Naive thymus-derived CD4-positive, alpha-beta T cell (primary cell): ENCODE results near the gene SLX4IP. TPM values are rescaled to one million over a fixed set of nuclear protein-coding genes. Genes with fewer than 3 reads are reported as not detected.

ENCODE experiments used
- ATAC-seq: fragments of 150-1000 bp; cut with Tn5 transposase; 2 replicates; pipeline ENCODE4 v1.10.0; 2021; ENCODE audit warnings: mild to moderate bottlenecking, moderate library complexity
- CTCF ChIA-PET: fragments of 350-600 bp; sonication (Branson Sonifier 250); formaldehyde crosslinking; loops from one replicate; lab custom pipeline; 2021; ENCODE audit warnings: antibody characterized with exemption; lab: Charles Lee
- POLR2A ChIA-PET: fragments of 350-600 bp; sonication (Branson Sonifier 250); formaldehyde crosslinking; loops from one replicate; lab custom pipeline; 2021; ENCODE audit warnings: antibody characterized with exemption, inconsistent platforms; lab: Charles Lee
- DNase-seq, 9 donors: peaks; one replicate each; pipeline versions ENCODE4 v3.0.0 to v3.0.0-alpha.2; 2020 to 2022; ENCODE audit warnings: mixed read lengths in 1 of 9
- H3K27ac ChIP-seq: one replicate; pipeline ENCODE4 v1.7.0; 2013; ENCODE audit warnings: mild to moderate bottlenecking, low read depth, low read length, moderate library complexity
- H3K27me3 ChIP-seq, 2 donors: one replicate each; pipeline ENCODE4 v1.7.0; 2013; ENCODE audit warnings: low read length in 2 of 2, mild to moderate bottlenecking in 2 of 2, moderate library complexity in 2 of 2; ENCODE audit not compliant: control insufficient read depth in 2 of 2, insufficient read depth in 2 of 2
- H3K36me3 ChIP-seq, 3 experiments: 1 replicate in 2 of 3; 2 replicates in 1 of 3; pipeline ENCODE4 v1.7.0; 2013; ENCODE audit warnings: low read length in 3 of 3, mild to moderate bottlenecking in 3 of 3, moderate library complexity in 1 of 3; ENCODE audit not compliant: insufficient read depth in 3 of 3, control insufficient read depth in 2 of 3
- H3K4me1 ChIP-seq, 2 donors: one replicate each; pipeline ENCODE4 v1.7.0; 2013; ENCODE audit warnings: low read length in 2 of 2, mild to moderate bottlenecking in 2 of 2, moderate library complexity in 1 of 2; ENCODE audit not compliant: control insufficient read depth in 2 of 2, insufficient read depth in 2 of 2
- H3K4me3 ChIP-seq: 2 replicates; pipeline ENCODE4 v1.7.0; 2013; ENCODE audit warnings: mild to moderate bottlenecking, low read length
- H3K9me3 ChIP-seq, 3 experiments: 1 replicate in 2 of 3; 2 replicates in 1 of 3; pipeline ENCODE4 v1.7.0; 2013; ENCODE audit warnings: low read length in 3 of 3; ENCODE audit not compliant: control insufficient read depth in 2 of 3
- H3K27ac Mint-ChIP-seq, 9 donors: one replicate each; pipeline ENCODE4 v1.8.0; 2020 to 2022; ENCODE audit warnings: mixed read lengths in 9 of 9, mild to moderate bottlenecking in 8 of 9, moderate library complexity in 5 of 9, inconsistent platforms in 2 of 9
- H3K27me3 Mint-ChIP-seq, 5 donors: one replicate each; pipeline ENCODE4 v1.8.0; 2021 to 2022; ENCODE audit warnings: mixed read lengths in 5 of 5, mild to moderate bottlenecking in 1 of 5
- H3K36me3 Mint-ChIP-seq, 5 donors: one replicate each; pipeline ENCODE4 v1.8.0; 2020 to 2022; ENCODE audit warnings: mixed read lengths in 5 of 5, mild to moderate bottlenecking in 3 of 5, inconsistent platforms in 1 of 5
- H3K4me1 Mint-ChIP-seq, 7 donors: one replicate each; pipeline ENCODE4 v1.8.0; 2020 to 2022; ENCODE audit warnings: mixed read lengths in 7 of 7, mild to moderate bottlenecking in 3 of 7, inconsistent platforms in 1 of 7
- H3K4me3 Mint-ChIP-seq, 10 donors: one replicate each; pipeline ENCODE4 v1.8.0; 2020 to 2022; ENCODE audit warnings: mild to moderate bottlenecking in 10 of 10, mixed read lengths in 10 of 10, moderate library complexity in 6 of 10, inconsistent platforms in 2 of 10
- H3K9me3 Mint-ChIP-seq, 11 donors: one replicate each; pipeline ENCODE4 v1.8.0; 2020 to 2022; ENCODE audit warnings: mixed read lengths in 11 of 11, mild to moderate bottlenecking in 4 of 11, inconsistent platforms in 1 of 11, moderate library complexity in 1 of 11
- intact Hi-C, 2 donors: fragments of 100-400 bp; cut with micrococcal nuclease; formaldehyde crosslinking; loops; one replicate each; pipeline ENCODE4 v1.15.1; 2023
- polyA plus RNA-seq, 2 donors: library from polyadenylated mRNA; unstranded; fragments of 300-500 nt; fragmentation: Illumina TruSeq; gene quantifications; one replicate each; pipeline ENCODE4 v1.2.3, GENCODE V29; 2021
- total RNA-seq, 6 experiments: library from RNA in 5 of 6; stranded (reverse) in 5 of 6; gene quantifications; 1 replicate in 5 of 6; 2 replicates in 1 of 6; pipeline ENCODE4 v1.2.3 and lab custom pipeline; 2021 to 2026

Gene SLX4IP
- total and polyA plus RNA-seq, 7 experiments from 2014 or later, result 1.6 to 8.2 (median 5.3) TPM

DNA sequence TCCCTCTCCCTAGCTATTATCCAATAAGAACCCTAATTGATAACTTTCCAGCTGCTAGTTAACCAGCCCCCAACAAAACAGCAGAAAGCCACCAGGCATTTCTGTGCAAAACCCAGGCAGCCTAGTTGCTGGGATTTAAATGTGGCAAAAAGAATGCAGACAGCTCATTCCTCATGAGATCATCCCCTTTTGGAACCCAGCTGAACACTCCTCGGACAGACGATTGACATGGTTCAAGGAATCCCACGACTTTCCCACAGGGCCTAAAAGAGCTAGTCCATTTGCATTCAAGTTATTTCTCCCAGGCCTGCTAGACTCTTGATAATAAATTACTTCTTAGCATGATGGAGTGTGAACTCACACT, 214.7 kb downstream of the SLX4IP start:
- peaks cover 4 to 35% (median 7%) of the 10 kb centered on the region in 5 donors for H3K27me3 Mint-ChIP-seq
- intact Hi-C loops, result no loop called here
- H3K27ac Mint-ChIP-seq, result no peak overlapping the region
- H3K36me3 Mint-ChIP-seq, result no peaks in the 10 kb centered on the region
- ChIA-PET POLR2A (no interaction called here), CTCF (no interaction called here)
- H3K4me3 Mint-ChIP-seq, result no peak overlapping the region
- DNase-seq (no peak), ATAC-seq (no peak)
- no peak overlapping the region for H3K4me3 ChIP-seq
- H3K9me3 ChIP-seq, result no peaks in the 10 kb centered on the region
- peaks cover 0 to 2% (median 0%) of the 10 kb centered on the region in 11 donors for H3K9me3 Mint-ChIP-seq
- H3K27me3 ChIP-seq, result no peaks in the 10 kb centered on the region
- H3K4me1 ChIP-seq, result no peaks in the 10 kb centered on the region
- no peak overlapping the region for H3K27ac ChIP-seq
- no peaks in the 10 kb centered on the region for H3K36me3 ChIP-seq
- peaks cover 0 to 7% (median 0%) of the 10 kb centered on the region in 7 donors for H3K4me1 Mint-ChIP-seq

DNA sequence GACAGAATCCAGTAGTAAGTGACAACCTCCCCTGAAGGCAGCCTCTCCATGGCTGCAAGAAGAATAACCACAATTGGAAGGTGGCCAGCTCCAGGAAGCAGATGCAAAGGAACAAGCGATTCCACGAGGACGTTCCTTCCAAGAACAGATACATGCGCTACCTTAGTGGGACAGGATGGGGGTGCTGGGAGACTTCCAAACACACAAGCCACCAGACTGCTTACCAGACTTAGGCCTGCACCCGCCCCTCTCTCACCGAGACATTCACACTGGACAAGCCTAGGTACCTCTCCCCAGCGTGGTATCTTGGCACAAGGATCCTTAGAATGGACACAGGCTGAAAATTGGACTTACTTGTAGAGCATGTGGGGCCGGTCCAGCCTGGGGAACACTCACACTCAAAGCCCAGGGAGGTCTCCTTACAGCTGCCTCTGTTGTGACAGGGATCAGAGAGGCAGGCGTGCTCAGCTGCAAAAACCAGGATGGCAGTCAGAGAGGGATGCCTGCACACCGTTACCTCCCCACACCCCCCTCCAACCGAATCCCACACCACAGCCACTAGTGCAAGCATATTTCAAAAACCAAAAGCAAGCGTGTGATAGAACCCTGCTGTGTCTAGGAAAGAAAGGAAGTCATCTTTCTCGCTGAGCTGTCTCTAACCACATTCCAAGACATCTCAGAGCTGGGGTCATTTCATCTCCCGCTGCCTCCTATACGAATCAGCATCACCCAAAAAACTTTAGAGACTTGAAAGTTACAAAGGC, 216.3 kb downstream of the SLX4IP start:
- Mint-ChIP-seq H3K27me3 (peaks cover 5 to 51% (median 18%) of the 10 kb centered on the region in 5 donors), H3K4me3 (no peak overlapping the region), H3K4me1 (peaks cover 0 to 5% (median 0%) of the 10 kb centered on the region in 7 donors), H3K9me3 (peaks cover 0 to 2% (median 0%) of the 10 kb centered on the region in 11 donors), H3K36me3 (no peaks in the 10 kb centered on the region), H3K27ac (no peak overlapping the region)
- intact Hi-C loops, result no loop called here
- DNase-seq (no peak), ATAC-seq (no peak)
- no peak overlapping the region for H3K4me3 ChIP-seq
- ChIA-PET CTCF (no interaction called here), POLR2A (interaction anchor here (0.6 kb wide), 1 partner anchor 94 kb away, joined by 8 read pairs; no protein-coding TSS in a partner anchor)
- no peaks in the 10 kb centered on the region for H3K27me3 ChIP-seq
- H3K4me1 ChIP-seq, result no peaks in the 10 kb centered on the region
- H3K36me3 ChIP-seq, result no peaks in the 10 kb centered on the region
- H3K9me3 ChIP-seq, result no peaks in the 10 kb centered on the region
- H3K27ac ChIP-seq, result no peak overlapping the region

DNA sequence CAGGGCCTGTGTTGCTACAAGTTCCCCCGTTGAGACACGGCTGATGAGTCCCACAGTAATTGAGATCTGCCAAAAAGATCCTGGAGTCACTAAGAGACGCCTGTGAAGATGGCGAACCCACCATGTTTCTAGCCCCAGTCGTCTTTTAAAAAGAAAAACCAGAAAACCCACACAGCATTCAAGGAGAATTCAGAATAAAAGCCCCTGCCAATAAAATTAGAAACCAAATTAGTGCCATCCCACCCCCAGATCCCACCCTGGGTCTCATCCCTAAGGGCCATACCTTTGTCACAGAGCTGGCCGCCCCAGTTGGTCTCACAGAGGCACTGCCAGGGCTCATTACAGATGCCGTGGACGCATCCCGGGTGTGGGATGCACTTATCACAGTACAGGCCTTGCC, 217.1 kb downstream of the SLX4IP start:
- no peaks in the 10 kb centered on the region for H3K36me3 ChIP-seq
- Mint-ChIP-seq H3K9me3 (peaks cover 0 to 2% (median 0%) of the 10 kb centered on the region in 11 donors), H3K4me3 (no peak overlapping the region), H3K36me3 (no peaks in the 10 kb centered on the region), H3K27ac (no peak overlapping the region), H3K4me1 (peaks cover 0 to 3% (median 0%) of the 10 kb centered on the region in 7 donors), H3K27me3 (peaks cover 5 to 49% (median 18%) of the 10 kb centered on the region in 5 donors)
- H3K4me3 ChIP-seq, result no peak overlapping the region
- DNase-seq (no peak), ATAC-seq (no peak)
- no peaks in the 10 kb centered on the region for H3K4me1 ChIP-seq
- intact Hi-C loops, result no loop called here
- H3K9me3 ChIP-seq, result no peaks in the 10 kb centered on the region
- H3K27ac ChIP-seq, result no peak overlapping the region
- ChIA-PET POLR2A (no interaction called here), CTCF (no interaction called here)
- H3K27me3 ChIP-seq, result no peaks in the 10 kb centered on the region

DNA sequence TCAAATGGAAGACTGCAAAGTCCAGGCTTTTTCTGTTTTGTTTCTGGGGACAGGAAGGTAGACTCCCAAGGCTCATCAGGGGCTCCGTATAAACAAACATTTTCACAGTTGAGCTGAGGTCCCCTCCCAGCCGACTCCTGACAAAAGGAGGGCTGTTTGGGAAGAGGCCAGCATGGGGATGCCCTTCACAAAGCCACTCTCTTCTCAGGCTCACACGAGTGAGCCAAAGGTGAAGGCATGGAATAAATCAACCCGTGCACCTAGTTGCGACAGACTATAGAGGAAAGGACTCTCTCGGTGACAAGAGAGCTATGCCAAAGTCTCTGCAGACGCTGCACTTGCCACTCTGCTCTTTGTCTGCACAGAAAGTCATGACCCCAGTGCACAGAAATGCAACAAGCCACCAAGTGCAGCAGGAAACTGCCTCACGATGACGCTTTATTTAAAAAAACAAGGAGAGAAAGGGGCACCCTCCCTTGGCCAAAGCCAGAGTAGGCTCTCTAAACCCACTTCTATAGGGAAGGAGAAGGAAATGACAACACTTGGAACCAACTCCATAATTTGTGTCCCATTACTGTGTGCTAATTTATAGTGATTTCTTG, 217.7 kb downstream of the SLX4IP start:
- no peaks in the 10 kb centered on the region for H3K27me3 ChIP-seq
- no peak overlapping the region for H3K4me3 Mint-ChIP-seq
- DNase-seq (no peak), ATAC-seq (no peak)
- no peak overlapping the region for H3K27ac Mint-ChIP-seq
- peaks cover 10 to 49% (median 16%) of the 10 kb centered on the region in 5 donors for H3K27me3 Mint-ChIP-seq
- CTCF ChIA-PET, result no interaction called here
- H3K9me3 Mint-ChIP-seq, result peaks cover 0 to 2% (median 0%) of the 10 kb centered on the region in 11 donors
- no peak overlapping the region for H3K27ac ChIP-seq
- no peak overlapping the region for H3K4me3 ChIP-seq
- peaks cover 0 to 3% (median 0%) of the 10 kb centered on the region in 7 donors for H3K4me1 Mint-ChIP-seq
- intact Hi-C loops, result no loop called here
- no peaks in the 10 kb centered on the region for H3K9me3 ChIP-seq
- POLR2A ChIA-PET, result no interaction called here
- no peaks in the 10 kb centered on the region for H3K36me3 Mint-ChIP-seq
- no peaks in the 10 kb centered on the region for H3K4me1 ChIP-seq
- H3K36me3 ChIP-seq, result no peaks in the 10 kb centered on the region

DNA sequence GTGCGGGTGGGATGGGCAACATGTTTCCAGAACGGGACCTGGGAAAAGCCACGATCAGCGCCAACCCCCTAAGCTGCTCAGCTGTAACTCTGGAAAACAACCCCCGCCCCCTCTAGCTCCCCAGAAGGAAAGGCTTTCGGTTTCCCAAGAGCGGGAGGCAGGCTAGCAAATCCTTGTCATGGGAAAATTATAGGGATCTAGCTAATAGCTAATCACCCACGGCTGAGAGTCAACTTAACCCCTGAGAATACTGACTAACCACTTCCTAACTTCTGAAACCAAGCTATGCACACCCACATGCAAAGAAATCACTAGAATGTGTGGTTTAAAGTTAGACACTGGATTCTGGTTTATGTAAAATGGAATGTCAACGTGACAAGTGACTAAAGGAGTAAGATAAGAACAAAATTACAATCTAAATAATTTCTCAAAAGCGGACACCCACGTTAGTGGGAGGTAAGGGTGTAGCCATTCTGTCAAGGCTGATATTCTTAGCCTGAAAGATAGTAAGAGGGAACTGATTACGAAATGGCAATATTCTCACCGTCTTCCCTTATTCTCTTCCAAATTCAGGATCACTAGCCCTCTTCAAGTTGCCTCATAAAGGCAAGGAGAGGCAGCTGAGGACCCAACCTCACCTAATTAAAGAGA, 218.6 kb downstream of the SLX4IP start:
- Histone ChIP-seq H3K36me3 (no peaks in the 10 kb centered on the region), H3K4me1 (no peaks in the 10 kb centered on the region), H3K9me3 (no peaks in the 10 kb centered on the region), H3K4me3 (no peak overlapping the region), H3K27me3 (no peaks in the 10 kb centered on the region), H3K27ac (no peak overlapping the region)
- H3K27me3 Mint-ChIP-seq, result peaks cover 7 to 50% (median 11%) of the 10 kb centered on the region in 5 donors
- H3K4me1 Mint-ChIP-seq, result peaks cover 0 to 3% (median 0%) of the 10 kb centered on the region in 7 donors
- H3K9me3 Mint-ChIP-seq, result peaks cover 0 to 2% (median 0%) of the 10 kb centered on the region in 11 donors
- ChIA-PET POLR2A (no interaction called here), CTCF (no interaction called here)
- intact Hi-C loops, result no loop called here
- DNase-seq (no peak), ATAC-seq (no peak)
- no peak overlapping the region for H3K4me3 Mint-ChIP-seq
- H3K36me3 Mint-ChIP-seq, result no peaks in the 10 kb centered on the region
- H3K27ac Mint-ChIP-seq, result no peak overlapping the region

DNA sequence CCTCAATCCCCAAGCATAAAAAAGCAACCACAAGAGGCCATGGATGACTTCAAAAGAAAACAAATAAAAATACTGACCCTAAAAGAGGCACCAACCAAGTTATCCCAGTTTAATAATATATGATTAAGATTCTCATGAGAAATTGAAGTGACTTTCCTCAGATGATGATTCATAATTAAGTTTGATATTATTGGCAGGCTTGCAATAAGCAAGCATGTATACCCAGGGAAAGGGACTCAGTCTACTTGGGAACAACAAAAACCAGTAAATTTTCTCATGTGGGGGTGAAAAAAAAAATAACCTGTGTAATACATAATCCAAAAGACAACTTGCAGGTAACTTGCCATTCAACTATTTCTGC, 219.1 kb downstream of the SLX4IP start:
- ATAC-seq, result no peak
- Mint-ChIP-seq H3K9me3 (peaks cover 0 to 2% (median 0%) of the 10 kb centered on the region in 11 donors), H3K36me3 (no peaks in the 10 kb centered on the region), H3K27me3 (peaks cover 8 to 50% (median 11%) of the 10 kb centered on the region in 5 donors), H3K4me1 (peaks cover 0 to 3% (median 0%) of the 10 kb centered on the region in 7 donors), H3K27ac (no peak overlapping the region), H3K4me3 (no peak overlapping the region)
- Histone ChIP-seq H3K9me3 (no peaks in the 10 kb centered on the region), H3K36me3 (no peaks in the 10 kb centered on the region), H3K4me1 (no peaks in the 10 kb centered on the region), H3K27me3 (no peaks in the 10 kb centered on the region), H3K4me3 (no peak overlapping the region), H3K27ac (no peak overlapping the region)
- intact Hi-C loops, result no loop called here
- ChIA-PET POLR2A (no interaction called here), CTCF (no interaction called here)
- no peak for DNase-seq
